ENCODE data around the gene UTS2B.
"Not testable (repeated sequence)": the region's sequence is repeated elsewhere in the genome, so short reads cannot be mapped to it uniquely, and the experiment has no call there.

Gene UTS2B

DNA sequence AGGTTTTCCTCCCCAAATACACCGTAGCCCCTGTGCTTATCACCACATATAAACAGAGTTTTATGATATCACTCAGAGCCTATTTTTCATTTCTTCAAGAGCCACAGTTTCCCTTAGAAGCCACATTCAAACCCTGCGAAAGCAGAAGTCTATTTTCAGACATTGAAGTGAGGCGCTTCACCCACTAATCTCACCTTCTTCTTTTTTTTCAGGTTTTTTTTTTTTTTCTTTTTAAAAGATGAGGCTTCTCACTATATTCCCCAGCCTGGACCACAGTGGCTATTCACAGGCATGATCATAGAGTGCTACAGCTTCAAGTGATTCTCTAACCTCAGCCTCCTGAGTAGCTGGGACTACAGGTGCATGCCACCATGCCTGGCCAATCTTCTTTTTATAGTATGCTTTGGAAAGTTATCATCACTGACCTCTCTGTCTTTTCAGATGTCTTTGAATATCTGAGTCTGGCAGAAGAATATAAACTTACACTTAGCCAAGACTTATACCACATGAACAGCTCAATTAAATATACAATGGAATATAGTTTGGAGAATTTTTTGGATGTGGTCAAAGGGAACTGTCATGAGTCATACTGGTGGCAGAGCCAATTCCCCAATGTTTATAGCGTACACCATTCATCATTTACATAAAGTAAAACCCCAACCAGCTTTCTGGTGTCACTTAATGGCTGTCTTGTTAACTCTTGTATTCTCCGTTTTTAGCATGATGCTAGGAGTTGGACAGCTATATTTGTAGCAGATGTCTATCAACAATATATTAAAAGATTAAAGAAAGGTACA, 60.8 kb downstream of the UTS2B start:
- DNase-seq: no peak

DNA sequence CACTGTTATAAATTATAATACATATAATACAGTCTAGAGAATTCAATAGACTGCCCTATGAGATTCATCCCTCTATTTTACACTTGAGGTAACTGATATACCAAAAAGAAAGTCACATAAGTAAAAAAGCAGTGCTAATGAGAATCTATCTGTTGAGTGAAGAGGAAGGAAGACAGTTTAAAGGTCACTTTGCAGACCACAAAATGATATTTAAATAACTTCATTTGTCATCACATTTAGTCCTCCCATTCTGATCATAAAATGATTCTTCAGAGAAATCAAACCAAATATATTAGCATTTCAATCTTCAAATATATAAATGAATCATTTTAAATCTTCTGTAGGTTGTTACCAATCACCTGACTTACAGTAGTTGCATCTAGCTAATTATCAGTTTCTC, 61.6 kb downstream of the UTS2B start:
- DNase-seq: no peak

DNA sequence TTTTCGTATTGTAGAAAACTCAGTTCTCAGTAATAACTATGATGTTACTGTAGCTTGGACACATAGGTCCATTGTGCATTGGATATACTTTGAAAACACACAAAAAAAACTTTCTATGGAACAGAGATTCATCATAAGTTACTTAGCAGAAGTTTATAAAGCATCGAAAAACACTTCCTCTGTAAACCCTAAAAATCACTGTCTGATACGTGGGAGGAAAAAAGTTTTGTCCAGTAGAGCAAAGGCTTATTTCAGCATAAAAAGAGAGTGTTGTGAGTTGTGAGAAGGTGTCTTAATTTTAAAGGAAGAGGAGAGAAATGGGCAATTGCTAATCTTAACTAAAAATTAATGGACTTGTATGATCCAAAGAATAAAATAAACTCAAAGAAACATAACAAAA, 66.5 kb downstream of the UTS2B start:
- no peak for DNase-seq

DNA sequence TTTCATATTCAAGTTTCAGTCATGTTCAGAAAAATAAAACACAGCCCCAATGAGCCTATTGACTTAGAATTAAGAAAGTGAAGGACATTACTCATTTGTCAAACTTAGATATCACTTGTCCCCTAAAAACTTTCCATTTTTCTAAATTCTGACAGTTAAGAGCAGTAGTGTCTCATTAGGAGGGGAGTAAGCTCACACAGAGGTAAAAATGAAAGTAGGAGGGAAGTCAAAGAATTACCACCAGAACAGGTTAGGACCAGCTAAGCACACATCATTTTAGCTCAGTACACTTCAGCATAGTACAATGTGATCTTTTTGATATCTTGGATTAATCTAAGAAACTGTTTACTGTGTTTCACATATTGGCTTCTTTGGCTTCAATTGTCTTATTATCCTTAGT, 67.0 kb downstream of the UTS2B start:
- DNase-seq: no peak

DNA sequence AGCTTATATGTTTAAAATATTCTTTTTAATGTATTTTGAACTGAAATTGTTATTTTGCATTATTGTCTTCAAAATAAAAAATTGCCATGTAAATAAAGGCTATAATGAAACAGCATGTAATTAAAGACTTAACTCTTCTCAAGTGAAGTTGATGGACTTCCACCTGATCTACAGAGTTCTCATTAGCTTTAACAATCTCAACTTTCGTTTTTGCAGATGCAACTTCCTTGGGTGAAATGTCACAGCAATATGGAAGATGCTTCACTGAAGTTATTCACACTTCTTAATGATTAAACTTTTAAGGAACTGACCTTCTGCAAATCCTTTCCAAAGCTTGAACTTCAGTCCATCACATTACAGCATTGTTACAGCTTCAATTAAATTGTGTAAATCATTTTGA, 67.7 kb downstream of the UTS2B start:
- DNase-seq: no peak

DNA sequence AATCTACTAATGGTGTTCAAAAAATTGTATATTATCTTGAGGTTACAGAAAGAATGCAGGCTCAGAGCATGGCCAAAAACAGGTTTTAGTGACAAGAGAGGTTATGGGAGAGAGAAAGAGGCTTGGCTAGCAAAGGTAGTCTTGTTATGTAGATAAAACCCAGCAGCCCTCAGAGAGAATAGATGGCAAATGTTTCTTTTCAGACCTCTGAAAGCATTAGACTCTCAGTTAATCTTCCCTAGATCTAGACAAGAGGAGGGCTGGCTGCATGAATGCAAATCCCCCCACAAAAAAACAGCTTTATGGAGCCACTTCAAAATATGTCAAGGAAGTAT, 69.1 kb downstream of the UTS2B start:
- no peak for DNase-seq

DNA sequence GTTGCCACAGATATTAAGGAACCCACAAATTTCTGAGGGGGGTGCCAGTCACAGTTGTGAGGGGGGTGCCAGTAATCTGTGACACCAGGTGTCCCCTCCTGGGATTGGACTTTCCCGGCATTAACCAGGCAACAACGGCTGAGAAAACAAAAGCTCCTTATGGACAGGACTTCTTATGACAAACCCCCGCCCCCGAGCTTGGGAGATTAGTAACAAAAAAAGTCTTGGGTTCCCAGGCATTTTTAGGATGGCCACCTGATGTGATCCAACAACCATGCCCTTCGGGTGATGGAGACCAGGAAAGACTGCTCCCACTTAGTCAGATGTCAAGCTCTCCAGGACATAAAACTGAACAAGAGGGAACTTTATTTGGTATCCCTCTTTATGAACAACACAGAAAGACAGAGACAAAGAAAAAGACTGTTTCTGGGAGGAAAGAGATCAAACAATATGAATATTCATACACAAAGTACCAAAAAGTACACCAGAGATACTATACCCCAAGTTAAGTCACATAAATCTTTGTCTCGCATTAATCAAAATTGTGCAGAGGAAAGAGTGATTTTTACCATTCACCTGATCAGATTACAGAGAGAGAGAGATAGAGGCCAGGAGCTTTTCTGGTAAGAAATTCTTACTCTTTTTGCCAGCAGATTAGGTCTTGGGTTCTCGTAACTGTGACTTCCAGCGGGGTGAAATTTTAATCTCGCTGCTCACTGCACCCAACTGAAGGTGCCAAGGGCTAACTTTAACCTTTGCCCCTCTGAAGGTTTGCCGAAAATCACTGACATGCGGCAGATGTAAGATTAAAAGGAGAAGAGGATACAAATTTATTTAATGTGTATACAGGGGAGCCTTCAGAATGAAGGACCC, 69.7 kb downstream of the UTS2B start:
- no peak for DNase-seq

DNA sequence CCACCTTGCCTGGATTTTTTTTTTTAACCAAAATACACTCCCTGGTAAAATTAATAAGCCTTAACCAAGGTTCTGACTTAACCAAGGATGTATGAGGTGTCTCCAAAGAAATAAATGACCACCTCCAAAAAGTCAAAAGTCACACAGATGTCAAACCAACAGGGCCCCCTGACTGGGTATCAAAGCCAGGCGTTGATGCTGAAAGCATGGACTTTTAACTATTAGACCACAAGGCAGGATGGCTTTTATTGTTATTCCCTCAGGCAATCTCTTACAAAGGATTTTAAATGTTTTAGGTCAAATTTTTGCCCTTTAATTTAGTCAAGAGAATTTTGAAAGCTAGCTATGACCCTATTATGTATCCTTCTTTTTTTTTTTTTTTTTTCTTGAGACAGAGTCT, 70.8 kb downstream of the UTS2B start:
- DNase-seq: no peak

DNA sequence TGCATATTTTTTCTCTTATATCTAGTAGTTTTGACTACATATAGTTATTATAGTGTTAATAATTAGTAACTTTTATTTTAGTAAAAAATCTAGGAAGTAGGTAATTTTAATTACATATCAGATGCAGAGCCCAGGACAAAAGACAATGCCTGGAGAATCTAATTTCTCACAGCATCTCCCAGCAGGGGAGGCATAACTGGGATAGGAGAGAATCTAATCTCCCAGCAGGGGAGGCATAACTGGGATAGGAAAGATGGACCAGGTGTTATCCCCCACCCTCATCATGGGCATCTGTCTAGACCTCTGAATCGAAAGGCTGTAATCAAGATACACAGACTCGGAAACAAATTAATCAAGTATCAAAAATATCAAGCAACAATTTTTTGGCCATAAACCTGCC, 73.0 kb downstream of the UTS2B start:
- no peak for DNase-seq

DNA sequence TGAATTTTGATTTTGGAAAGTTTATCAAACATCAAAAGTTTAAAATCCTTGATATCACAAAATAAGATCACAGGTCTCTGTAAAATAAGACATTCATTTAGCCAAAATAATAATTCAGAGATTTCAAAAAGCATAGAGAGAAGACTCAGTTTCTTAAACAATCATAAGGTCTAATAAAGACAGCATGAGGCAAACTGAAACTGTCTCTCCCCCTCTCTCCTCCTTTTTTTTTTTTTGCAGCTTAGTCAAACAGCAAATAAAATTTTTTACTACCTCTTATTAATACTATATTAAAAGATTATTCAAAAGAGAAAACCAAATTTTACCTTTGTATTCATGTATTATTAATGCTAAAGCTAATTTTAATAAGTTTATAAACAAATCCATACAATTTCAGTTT, 73.9 kb downstream of the UTS2B start:
- no peak for DNase-seq

DNA sequence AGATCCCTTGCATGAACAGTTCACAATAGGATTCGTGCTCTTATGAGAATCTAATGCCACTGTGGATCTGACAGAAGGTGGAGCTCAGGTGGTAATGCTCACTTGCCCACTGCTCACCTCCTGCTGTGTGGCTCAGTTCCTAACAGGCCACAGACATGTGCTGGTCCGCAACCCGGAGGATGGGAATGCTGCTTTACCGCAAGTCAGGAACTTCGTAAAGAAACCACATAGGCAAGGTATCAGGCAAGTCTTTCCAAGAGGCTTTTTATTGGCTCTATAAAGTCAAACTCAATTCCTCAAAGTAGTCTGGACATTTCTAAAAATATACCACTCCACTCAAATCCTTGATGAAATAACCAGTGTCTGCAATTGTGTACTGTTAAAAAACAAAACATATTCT, 75.2 kb downstream of the UTS2B start:
- DNase-seq: no peak

DNA sequence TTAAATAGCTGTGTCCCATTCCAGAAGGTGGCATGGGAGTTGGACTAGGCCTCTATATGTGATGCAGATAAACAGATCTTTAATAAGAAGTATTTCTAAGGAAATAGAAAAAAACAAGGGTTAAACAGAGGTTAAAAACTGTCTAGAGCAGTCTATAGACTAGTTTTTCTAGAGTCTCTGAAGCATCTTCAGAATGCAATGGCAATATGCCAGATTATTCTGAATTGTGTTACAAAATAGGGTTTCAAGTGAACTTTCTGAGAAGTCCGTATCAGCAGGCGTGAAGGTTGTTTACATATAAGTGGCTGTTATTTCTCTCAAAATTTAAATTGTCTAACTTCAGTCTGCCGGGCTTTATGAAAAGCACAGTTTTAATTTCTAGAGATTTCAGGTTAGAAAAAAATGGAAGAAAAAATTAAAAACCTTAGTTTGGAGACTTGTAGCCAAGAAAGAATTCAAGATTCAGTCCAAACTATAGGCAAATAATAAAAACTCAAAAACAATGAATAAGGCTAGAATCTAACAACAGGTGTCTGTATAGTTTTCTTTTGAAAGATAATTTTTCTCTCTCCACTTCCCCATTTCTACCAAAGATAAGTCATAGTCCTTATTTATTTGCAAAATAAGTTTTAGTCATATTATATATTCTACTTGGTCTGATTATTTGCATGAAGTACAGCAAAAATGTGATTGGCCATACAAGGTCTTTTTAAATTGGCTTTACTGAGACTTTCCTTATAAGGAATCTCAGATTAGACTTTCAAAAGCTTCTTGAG, 76.0 kb downstream of the UTS2B start:
- no peak for DNase-seq

DNA sequence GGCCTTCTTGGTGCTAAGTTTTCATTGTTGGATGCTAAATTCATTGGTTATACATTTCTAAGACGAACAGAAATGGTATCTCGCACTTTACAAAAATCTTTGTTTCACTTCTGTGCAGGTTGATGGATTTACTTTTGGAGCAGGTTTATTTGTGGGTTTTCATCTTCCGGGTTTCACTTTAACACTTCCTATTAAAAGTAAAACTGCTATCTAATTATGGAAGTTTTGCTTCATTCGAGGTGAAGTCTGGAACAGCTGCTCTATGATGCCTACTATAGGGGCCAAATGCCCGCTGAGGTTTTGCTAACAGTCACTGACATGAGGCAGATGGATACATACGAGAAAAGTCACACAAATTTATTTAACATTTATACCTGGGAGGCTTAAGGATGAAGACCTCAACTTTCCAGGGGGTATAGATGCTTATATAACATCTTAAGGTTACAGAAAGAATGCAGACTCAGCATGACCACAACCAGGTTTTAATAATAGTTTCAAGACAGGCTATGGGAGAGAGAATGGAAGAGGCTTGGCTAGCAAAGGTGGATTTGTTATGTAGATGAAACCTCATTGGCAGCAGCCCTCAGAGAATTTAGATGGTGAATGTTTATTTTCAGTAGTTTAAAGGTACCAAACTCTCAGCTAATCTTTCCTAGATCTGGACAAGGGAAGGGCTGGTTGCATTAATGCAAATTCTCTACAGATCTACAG, 77.1 kb downstream of the UTS2B start:
- DNase-seq: no peak

DNA sequence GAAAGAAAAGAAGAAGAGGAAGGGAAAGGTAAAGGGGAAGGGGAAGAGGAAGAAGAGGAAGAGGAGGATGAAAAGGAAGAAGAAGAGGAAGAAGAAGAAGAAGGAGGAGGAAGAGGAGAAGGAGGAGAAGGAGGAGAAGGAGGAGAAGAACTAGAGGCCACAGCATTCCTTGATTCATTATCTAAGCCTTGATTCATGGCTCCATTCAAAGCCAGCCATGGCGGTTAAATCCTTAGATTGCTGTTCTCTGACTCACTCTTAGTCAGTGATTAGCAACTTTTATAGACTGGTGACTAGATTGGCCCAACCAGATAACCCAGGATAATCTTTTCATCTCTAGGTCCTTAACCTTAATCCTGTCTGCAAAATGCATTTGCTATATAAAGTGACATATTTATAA, 83.7 kb downstream of the UTS2B start:
- no peak for DNase-seq

DNA sequence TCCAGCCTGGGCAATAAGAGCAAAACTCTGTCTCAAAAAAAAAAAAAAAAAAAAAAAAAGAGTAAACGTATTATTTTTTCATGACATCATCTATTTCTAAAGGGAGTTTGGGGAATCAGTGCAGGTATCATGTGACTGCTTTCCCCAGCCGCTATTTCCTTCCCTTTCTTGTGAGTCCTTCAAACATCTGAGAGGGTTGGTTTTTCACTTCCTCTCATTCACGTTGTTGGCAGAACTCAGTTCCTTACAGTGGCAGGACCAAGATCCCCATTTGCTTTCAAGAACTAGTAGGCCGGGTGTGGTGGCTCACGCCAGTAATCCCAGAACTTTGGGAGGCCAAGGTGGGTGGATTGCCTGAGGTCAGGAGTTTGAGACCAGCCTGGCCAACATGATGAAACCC, 84.3 kb downstream of the UTS2B start:
- not testable (repeated sequence) for DNase-seq

DNA sequence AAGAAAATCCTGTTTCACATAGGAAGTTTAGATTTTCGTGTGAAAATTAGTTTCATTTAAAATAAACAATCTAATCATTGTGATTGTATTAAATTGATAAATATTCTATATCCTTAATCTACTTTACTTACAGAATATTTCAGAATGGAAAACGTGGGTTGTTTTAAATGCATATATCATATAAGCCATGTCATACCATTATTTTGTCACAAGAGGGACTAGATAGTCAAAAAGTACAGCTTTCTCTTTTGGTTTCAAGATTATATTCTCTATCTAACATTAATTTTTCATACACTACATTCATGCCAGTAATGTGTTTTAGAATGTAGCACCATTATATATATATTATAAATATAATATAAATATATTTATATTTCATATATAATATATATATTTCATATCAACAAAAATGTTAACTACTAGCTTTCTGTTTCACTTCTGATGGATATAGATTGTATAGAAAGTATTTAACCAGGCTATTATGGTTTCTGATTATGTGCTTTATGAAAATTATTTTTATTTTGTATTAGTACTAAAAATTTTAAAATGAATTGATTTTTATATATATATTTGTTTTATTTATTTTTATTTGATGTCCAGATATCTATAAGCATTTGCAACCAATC, 86.0 kb downstream of the UTS2B start:
- peak; percentile 15 for DNase-seq

DNA sequence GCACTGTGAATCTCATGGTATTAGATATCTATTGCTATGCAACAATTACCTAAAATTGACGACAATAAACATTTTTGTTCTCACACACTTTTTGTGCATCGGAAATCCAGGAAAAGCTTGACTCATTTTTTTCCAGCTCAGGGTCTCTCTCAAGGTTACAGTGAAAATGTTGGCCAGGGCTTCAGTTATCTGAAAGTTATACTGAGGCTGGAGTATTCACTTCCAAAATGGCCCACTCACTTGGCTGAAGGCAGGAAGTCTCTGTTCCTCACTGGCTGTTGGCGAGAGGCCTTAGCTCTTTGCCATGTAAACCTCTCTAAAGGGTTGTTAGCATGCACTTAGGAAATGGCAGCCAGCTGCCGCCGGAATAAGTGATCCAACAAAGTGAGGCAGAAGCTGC, 89.8 kb downstream of the UTS2B start:
- DNase-seq: no peak

DNA sequence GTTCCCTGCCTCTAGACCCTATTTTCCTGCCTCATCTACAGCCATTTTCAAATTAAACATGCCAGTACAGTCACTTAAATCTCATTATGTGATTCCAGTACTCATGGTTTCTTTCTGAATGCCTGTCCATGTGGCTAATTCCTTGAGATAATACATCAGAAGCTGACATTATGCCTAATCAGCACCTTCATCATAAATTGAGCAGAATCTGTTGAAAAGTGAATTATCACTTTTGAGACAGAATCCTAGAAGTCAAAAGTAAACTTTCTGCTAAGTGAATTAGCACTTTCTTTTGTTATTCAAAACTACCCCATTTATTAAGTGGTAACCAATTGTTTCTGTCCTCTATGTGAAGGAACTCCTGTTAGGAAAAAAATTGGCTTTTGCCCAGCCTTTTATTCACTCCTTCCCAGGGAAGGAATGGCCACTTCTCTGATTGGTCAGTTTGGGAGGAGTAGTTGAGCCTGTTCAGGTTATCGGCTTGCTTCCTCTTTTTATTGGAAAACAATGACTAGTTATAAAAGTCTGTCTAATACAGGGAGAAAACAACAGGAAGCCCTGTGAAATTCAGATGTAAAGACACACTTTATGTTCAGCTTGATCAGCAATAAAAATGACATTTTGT, 90.8 kb downstream of the UTS2B start:
- DNase-seq: no peak

DNA sequence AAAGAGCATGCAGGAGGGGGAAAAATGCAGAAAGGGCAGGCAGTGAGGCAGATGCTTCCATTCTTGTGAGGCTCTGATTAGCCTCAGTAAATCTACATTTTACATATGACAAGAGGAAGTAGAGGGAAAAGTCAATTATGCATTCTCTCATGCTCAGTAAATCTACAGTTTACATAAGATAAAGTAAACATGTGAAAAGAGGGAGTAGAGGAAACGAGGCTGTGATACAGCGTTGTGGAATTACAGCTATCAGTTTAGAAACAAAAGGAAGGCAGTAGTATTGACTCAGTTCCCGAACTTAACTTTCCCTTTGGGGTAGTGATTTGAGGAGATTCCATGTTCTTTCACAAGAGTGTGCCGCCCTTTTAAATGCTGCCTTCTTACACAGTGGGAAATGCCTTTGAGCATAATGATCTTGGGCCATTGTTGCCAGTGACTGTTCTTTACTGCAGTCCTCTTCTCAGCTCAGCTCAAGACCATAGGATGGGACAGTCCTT, 92.0 kb downstream of the UTS2B start:
- no peak for DNase-seq

DNA sequence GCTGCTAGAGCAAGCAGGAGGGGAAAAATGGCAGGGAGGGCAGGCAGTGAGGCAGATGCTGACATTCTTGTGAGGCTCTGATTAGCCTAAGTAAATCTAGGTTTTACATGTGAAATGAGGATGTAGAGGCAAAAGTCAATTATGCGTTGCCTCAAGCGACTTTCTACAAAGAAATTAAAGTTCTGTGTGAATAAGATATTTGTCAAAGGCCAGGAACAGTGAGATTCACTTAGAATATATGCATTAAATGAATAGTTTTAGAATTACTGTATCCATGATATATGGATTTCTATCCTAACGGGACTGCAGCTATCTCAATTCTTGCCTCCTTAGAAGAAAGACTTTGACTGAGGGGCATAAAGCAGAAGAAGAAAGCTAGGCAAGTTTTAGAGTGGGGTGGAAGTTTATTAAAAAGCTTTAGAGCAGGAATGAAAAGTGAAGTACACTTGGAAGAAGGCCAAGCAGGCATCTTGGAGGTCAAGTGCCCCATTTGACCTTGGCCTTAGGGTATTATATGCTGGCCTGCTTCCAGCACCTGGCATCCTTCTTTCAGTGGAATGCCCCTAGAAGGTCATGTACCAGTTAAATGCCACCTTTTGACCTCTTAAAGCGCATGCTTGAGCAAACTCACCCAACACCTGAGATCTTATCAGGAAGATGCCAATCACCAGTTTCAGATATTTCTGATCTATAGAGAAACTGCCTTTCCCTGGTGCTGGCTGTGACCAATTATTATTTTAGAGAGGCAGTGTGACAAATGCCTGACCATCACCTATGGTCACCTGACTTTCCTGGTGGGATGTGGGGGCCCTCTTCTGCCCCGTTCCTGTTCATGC, 93.1 kb downstream of the UTS2B start:
- no peak for DNase-seq

DNA sequence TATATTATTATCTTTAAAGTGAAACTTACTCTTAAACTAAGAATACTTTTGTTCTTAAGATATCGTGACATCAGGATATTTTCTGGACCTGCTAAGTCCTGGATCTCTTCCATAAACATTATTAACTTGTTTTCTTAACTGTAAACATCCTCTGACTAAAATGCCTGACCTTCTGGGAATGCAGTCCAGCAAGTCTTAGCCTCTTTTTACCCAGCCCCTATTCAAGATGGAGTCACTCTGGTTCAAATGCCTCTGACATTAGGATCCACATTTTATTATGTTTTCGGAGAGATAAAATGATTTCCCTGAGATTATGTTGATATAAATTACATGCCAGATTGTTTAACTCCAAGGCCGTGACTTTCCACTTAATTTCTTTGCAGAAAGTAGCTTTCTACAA, 93.7 kb downstream of the UTS2B start:
- no peak for DNase-seq
